Measurements from ENCODE around the gene TRIM26. TPM values are rescaled to one million over a fixed set of nuclear protein-coding genes. Genes with fewer than 3 reads are reported as not detected.
A peak's percentile ranks its signal among the peaks of the same experiment; 100 is the strongest.

Gene TRIM26
- total RNA-seq, 1 experiment from 2014 or later: 44.8 TPM

GRCh38 chr6:30171677-30172471, 41.3 kb downstream of the TRIM26 start:
- in situ Hi-C loops (cut with HindIII; ENCODE audit: low pct_unique_long_range_greater_than_20kb, low sequenced_read_pairs): no loop called here
- no TSS peak for BruUV-seq (replicated peaks)
- CTCF ChIA-PET: no interaction called here
- no peak overlapping the region for H3K4me3 ChIP-seq (ENCODE audit: low read depth in 2 of 2, low read length in 2 of 2)
- POLR2A ChIA-PET: no interaction called here
- no peaks in the 10 kb centered on the region for H3K36me3 ChIP-seq (ENCODE audit: control insufficient read depth, insufficient read depth, low read length)
- intact Hi-C loops (cut with micrococcal nuclease; ENCODE audit: unreplicated experiment): loop anchor here (2.0 kb wide), 1 partner anchor 69 kb away; no protein-coding TSS in a partner anchor
- H3K9me3 ChIP-seq (ENCODE audit: control insufficient read depth, insufficient read depth, low read depth, low read length): no peaks in the 10 kb centered on the region
- TF ChIP-seq REST (IDR thresholded peaks at IDR 0.05; ENCODE audit: insufficient read depth in 1 of 2, low read depth in 2 of 2, low read length in 1 of 2): no peak
- TF ChIP-seq POLR2AphosphoS5 (IDR thresholded peaks at IDR 0.05; ENCODE audit: low read depth, low read length): no peak
- TF ChIP-seq CTCF (IDR thresholded peaks at IDR 0.05): no peak
- TF ChIP-seq TCF7L2 (IDR thresholded peaks at IDR 0.05; ENCODE audit: low read depth, low read length): no peak
- no peak for TF ChIP-seq SIN3A (IDR thresholded peaks at IDR 0.05; ENCODE audit: borderline replicate concordance, insufficient read depth, low read depth, low read length)
- DNase-seq (ENCODE audit: low read depth, low spot score): no peak
- H3K27ac ChIP-seq (ENCODE audit: low read length): no peak overlapping the region
- H3K4me1 ChIP-seq (ENCODE audit: control insufficient read depth, insufficient read depth, low read length): no peaks in the 10 kb centered on the region
- no peak for ATAC-seq
- peaks cover 25% of the 10 kb centered on the region for H3K27me3 ChIP-seq (ENCODE audit: control insufficient read depth, insufficient read depth, low read length)

GRCh38 chr6:30169658-30170614, 43.3 kb downstream of the TRIM26 start:
- Histone ChIP-seq H3K27ac (ENCODE audit: low read length) (no peak overlapping the region), H3K4me3 (ENCODE audit: low read depth in 2 of 2, low read length in 2 of 2) (no peak overlapping the region), H3K36me3 (ENCODE audit: control insufficient read depth, insufficient read depth, low read length) (no peaks in the 10 kb centered on the region), H3K4me1 (ENCODE audit: control insufficient read depth, insufficient read depth, low read length) (no peaks in the 10 kb centered on the region), H3K9me3 (ENCODE audit: control insufficient read depth, insufficient read depth, low read depth, low read length) (no peaks in the 10 kb centered on the region), H3K27me3 (ENCODE audit: control insufficient read depth, insufficient read depth, low read length) (peaks cover 20% of the 10 kb centered on the region)
- TF ChIP-seq TCF7L2 (IDR thresholded peaks at IDR 0.05; ENCODE audit: low read depth, low read length) (no peak), SIN3A (IDR thresholded peaks at IDR 0.05; ENCODE audit: borderline replicate concordance, insufficient read depth, low read depth, low read length) (no peak), POLR2AphosphoS5 (IDR thresholded peaks at IDR 0.05; ENCODE audit: low read depth, low read length) (no peak), REST (IDR thresholded peaks at IDR 0.05; ENCODE audit: insufficient read depth in 1 of 2, low read depth in 2 of 2, low read length in 1 of 2) (no peak), CTCF (IDR thresholded peaks at IDR 0.05) (peak; percentile 84)
- peak; percentile 54 for DNase-seq (ENCODE audit: low read depth, low spot score)
- no TSS peak for BruUV-seq (replicated peaks)
- ChIA-PET CTCF (interaction anchor here (0.6 kb wide), 1 partner anchor 66 kb away, joined by 3 read pairs; no protein-coding TSS in a partner anchor), POLR2A (no interaction called here)
- in situ Hi-C loops (cut with HindIII; ENCODE audit: low pct_unique_long_range_greater_than_20kb, low sequenced_read_pairs) (no loop called here), intact Hi-C loops (cut with micrococcal nuclease; ENCODE audit: unreplicated experiment) (loop anchor here (2.0 kb wide), 1 partner anchor 67 kb away; no protein-coding TSS in a partner anchor)
- ATAC-seq: peak; percentile 95

Data from Panc1 (cell line).